GM12878 (cell line): ENCODE data around the gene DDX23. TPM values are rescaled to one million over a fixed set of nuclear protein-coding genes. Genes with fewer than 3 reads are reported as not detected.

Experiments
- ATAC-seq: fragments of 200-7000 bp; cut with Tn5 transposase; 3 replicates; pipeline ENCODE4 v1.9.1; 2020; ENCODE audit warnings: mild to moderate bottlenecking, moderate library complexity
- BruUV-seq: library from RNA; stranded (reverse); fragments of 400-500 nt; replicated peaks from 2 replicates; lab custom pipeline; 2021; lab: Mats Ljungman, UMichigan
- CTCF ChIA-PET: fragments of 300-600 bp; sonication (Branson Sonifier 250); formaldehyde crosslinking; extraction: SDS; loops from one replicate; lab custom pipeline; 2021; ENCODE audit warnings: inconsistent platforms; lab: Yijun Ruan, JAX
- POLR2A ChIA-PET: fragments of 350-600 bp; formaldehyde crosslinking; extraction: SDS; loops from one replicate; lab custom pipeline; 2021; ENCODE audit warnings: inconsistent platforms; lab: Charles Lee
- RAD21 ChIA-PET: fragments of 300-600 bp; sonication (Branson Sonifier 250); formaldehyde crosslinking; loops from one replicate; lab custom pipeline; 2023; ENCODE audit warnings: antibody characterized with exemption; ENCODE audit not compliant: unreplicated experiment; lab: Charles Lee
- SMC1A ChIA-PET: fragments of 300-600 bp; sonication (Branson Sonifier 250); formaldehyde crosslinking; loops from one replicate; lab custom pipeline; 2023; ENCODE audit not compliant: unreplicated experiment, uncharacterized antibody; lab: Charles Lee
- DNase-seq: peaks from one replicate; pipeline ENCODE4 v3.0.0-alpha.2; 2011; ENCODE audit warnings: low read depth, low spot score
- FAIRE-seq: peaks from 3 replicates; lab custom pipeline; 2011; peaks lifted over from hg19 to GRCh38; lab: Jason Lieb, UNC
- H2AFZ ChIP-seq: 2 replicates; pipeline ENCODE4 v1.6.0; 2011; ENCODE audit warnings: low read depth, low read length, control low read depth; ENCODE audit not compliant: control insufficient read depth
- H3K27ac ChIP-seq: 2 replicates; pipeline ENCODE4 v1.5.1; 2011; ENCODE audit warnings: control low read depth; ENCODE audit not compliant: control insufficient read depth, insufficient read depth
- H3K27me3 ChIP-seq, 2 experiments: replicated peaks in 1 of 2; 2 replicates each; pipeline versions ENCODE4 v1.6.0 to v1.6.1; 2011; ENCODE audit warnings: low read length in 1 of 2; ENCODE audit not compliant: control insufficient read depth in 2 of 2, insufficient read depth in 2 of 2
- H3K36me3 ChIP-seq, 2 experiments: 2 replicates each; pipeline ENCODE4 v1.5.1; 2011; ENCODE audit warnings: low read length in 1 of 2; ENCODE audit not compliant: control insufficient read depth in 2 of 2, insufficient read depth in 2 of 2
- H3K4me1 ChIP-seq: 2 replicates; pipeline ENCODE4 v1.6.1; 2011; ENCODE audit warnings: mild to moderate bottlenecking, low read length, moderate library complexity, mixed read lengths; ENCODE audit not compliant: control insufficient read depth, insufficient read depth
- H3K4me2 ChIP-seq: 2 replicates; pipeline ENCODE4 v1.6.0; 2011; ENCODE audit warnings: control low read depth; ENCODE audit not compliant: control insufficient read depth, insufficient read depth
- H3K4me3 ChIP-seq: fragments of 200-600 bp; sonication (generic); 2 replicates; pipeline ENCODE4 v1.5.1; 2016
- H3K79me2 ChIP-seq: 2 replicates; pipeline ENCODE4 v1.6.0; 2011; ENCODE audit warnings: low read length; ENCODE audit not compliant: control insufficient read depth, insufficient read depth
- H3K9ac ChIP-seq: 2 replicates; pipeline ENCODE4 v1.8.0; 2011; ENCODE audit warnings: low read length, control low read depth, mixed read lengths; ENCODE audit not compliant: control insufficient read depth, insufficient read depth
- H3K9me3 ChIP-seq: replicated peaks from 3 replicates; pipeline ENCODE4 v1.5.1; 2011; ENCODE audit warnings: mild to moderate bottlenecking, low read length; ENCODE audit not compliant: control insufficient read depth, insufficient read depth
- H4K20me1 ChIP-seq: 2 replicates; pipeline ENCODE4 v1.6.0; 2011; ENCODE audit not compliant: control insufficient read depth, insufficient read depth
- CUX1 ChIP-seq: IDR thresholded peaks from 2 replicates; pipeline ENCODE4 v1.6.1; 2012; ENCODE audit warnings: improper control_type of control experiment, low read depth, low read length; ENCODE audit not compliant: insufficient replicate concordance
- MEF2A ChIP-seq: IDR thresholded peaks from 2 replicates; pipeline ENCODE4 v1.6.1; 2011; ENCODE audit warnings: low read depth, mild to moderate bottlenecking, low read length, moderate library complexity; ENCODE audit not compliant: insufficient read depth
- RELA ChIP-seq: fragments of 450-650 bp; IDR thresholded peaks from 2 replicates; pipeline ENCODE4 v1.8.0; 2014; ENCODE audit warnings: borderline replicate concordance; ENCODE audit not compliant: partially characterized antibody
- SIX5 ChIP-seq: IDR thresholded peaks from 2 replicates; pipeline ENCODE4 v1.6.1; 2011; ENCODE audit warnings: mild to moderate bottlenecking, low read depth, low read length, moderate library complexity; ENCODE audit not compliant: severe bottlenecking
- WGBS: methylation state at CpG from one replicate; pipeline ENCODE4 v1.1.6; 2016; ENCODE audit warnings: low lambda C conversion rate; ENCODE audit not compliant: insufficient replicate concordance, insufficient coverage; ENCODE audit errors: missing lambda C conversion rate; 5-methylcytosine and 5-hydroxymethylcytosine counted together
- in situ Hi-C: fragments of 300-500 bp; cut with MboI; formaldehyde crosslinking; loops from 9 replicates; pipeline ENCODE4 v1.14.3; 2018; ENCODE audit warnings: mixed read lengths
- intact Hi-C: fragments of 100-400 bp; cut with micrococcal nuclease; formaldehyde crosslinking; loops from one replicate; pipeline ENCODE4 v1.14.2; 2022; ENCODE audit not compliant: unreplicated experiment
- polyA plus RNA-seq, 11 experiments: library from polyadenylated mRNA; depleted of rRNA in 4 of 11; unstranded in 6 of 11; stranded (reverse) in 5 of 11; fragments of >200 nt; fragmentation: Nextera tagmentation in 4 of 11; fragmentation: Illumina TruSeq in 1 of 11; extraction: Ambion mirVana in 4 of 11; extraction: Trizol in 1 of 11; gene quantifications; 1 replicate in 1 of 11; 2 replicates in 10 of 11; pipeline versions ENCODE4 v1.2.1 to v1.2.3, GENCODE V29; 2011 to 2016; ENCODE audit warnings: inconsistent platforms in 2 of 11, missing spikeins in 2 of 11, low read depth in 1 of 11
- total RNA-seq, 4 experiments: library from RNA; depleted of rRNA in 3 of 4; stranded (reverse); fragments of >200 nt in 3 of 4; fragmentation: Illumina TruSeq in 1 of 4; extraction: Trizol in 1 of 4; gene quantifications; 2 replicates each; pipeline versions ENCODE4 v1.2.1 to v1.2.3, GENCODE V29; 2013 to 2021

DDX23 gene
- total and polyA plus RNA-seq, 10 of the 15 experiments (the other 5 are each of a cell fraction or from before 2014, with no cell fraction given) = 25.8 to 107 (median 77.4) TPM

DNA sequence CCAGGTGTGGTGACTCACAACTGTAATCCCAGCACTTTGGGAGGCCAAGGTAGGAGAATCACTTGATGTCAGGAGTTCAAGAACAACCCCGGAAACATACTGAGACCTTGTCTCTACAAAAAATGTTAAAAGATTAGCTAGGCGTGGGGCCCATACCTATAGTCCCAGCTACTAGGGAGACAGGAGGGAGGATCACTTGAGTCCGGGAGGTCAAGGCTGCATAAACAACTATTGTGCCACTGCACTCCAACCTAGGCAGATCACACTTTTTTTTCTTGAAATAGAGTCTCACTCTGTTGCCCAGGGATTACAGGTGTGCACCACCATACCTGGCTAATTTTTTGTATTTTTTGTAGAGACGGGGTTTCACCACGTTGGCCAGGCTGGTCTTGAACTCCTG lies 7.6 kb upstream of the DDX23 start:
- FAIRE-seq (no peak), ATAC-seq (no peak), DNase-seq (no peak)
- ChIA-PET RAD21 (interaction anchor here (1.3 kb wide), 1 partner anchor 9 kb away, joined by 4 read pairs; no protein-coding TSS in a partner anchor), POLR2A (interaction anchor here (0.6 to 0.8 kb wide), 3 partner anchors 7 to 176 kb away, joined by 3 read pairs; partner anchors contain the start of gene DDX23), SMC1A (interaction anchor here (0.6 kb wide), 2 partner anchors 45 to 194 kb away, joined by 3 read pairs; a partner anchor contains a TSS), CTCF (interaction anchor here (1.0 to 5.6 kb wide), 3 partner anchors 28 to 76 kb away, joined by 3 to 67 read pairs (median 4); no protein-coding TSS in a partner anchor)
- Histone ChIP-seq H3K4me2 (no peak overlapping the region), H3K79me2 (peaks cover under 1% of the 10 kb centered on the region), H3K9ac (no peak overlapping the region), H3K9me3 (no peaks in the 10 kb centered on the region), H3K4me3 (no peak overlapping the region), H3K27ac (no peak overlapping the region), H3K27me3 (no peaks in the 10 kb centered on the region), H4K20me1 (no peaks in the 10 kb centered on the region), H3K36me3 (peaks cover 0 to 3% of the 10 kb centered on the region in 2 experiments; a peak in 2 of 4 replicates), H2AFZ (no peak overlapping the region), H3K4me1 (peaks cover 11% of the 10 kb centered on the region)
- intact Hi-C loops = no loop called here
- in situ Hi-C loops = no loop called here
- WGBS = 98% methylated on average over 5 of the region's 5 CpGs
- BruUV-seq = no TSS peak
- TF ChIP-seq SIX5 = no peak
- no peak for TF ChIP-seq RELA
- no peak for TF ChIP-seq CUX1
- TF ChIP-seq MEF2A = no peak
